Neural progenitor cell (in vitro differentiated cells): Measurements from ENCODE around the gene CEP128.

Experiments
- EZH2 ChIP-seq: fragments of 200-600 bp; sonication (generic); IDR thresholded peaks from 2 replicates; pipeline ENCODE4 v1.6.1; 2017; ENCODE audit warnings: antibody characterized with exemption, mild to moderate bottlenecking, moderate library complexity
- TF ChIP-seq, protein P1 (sequence below): fragments of 200-600 bp; sonication (generic); IDR thresholded peaks from 2 replicates; pipeline ENCODE4 v1.5.1; 2017; ENCODE audit warnings: antibody characterized with exemption, mild to moderate bottlenecking

- TF ChIP-seq, protein P1, sequence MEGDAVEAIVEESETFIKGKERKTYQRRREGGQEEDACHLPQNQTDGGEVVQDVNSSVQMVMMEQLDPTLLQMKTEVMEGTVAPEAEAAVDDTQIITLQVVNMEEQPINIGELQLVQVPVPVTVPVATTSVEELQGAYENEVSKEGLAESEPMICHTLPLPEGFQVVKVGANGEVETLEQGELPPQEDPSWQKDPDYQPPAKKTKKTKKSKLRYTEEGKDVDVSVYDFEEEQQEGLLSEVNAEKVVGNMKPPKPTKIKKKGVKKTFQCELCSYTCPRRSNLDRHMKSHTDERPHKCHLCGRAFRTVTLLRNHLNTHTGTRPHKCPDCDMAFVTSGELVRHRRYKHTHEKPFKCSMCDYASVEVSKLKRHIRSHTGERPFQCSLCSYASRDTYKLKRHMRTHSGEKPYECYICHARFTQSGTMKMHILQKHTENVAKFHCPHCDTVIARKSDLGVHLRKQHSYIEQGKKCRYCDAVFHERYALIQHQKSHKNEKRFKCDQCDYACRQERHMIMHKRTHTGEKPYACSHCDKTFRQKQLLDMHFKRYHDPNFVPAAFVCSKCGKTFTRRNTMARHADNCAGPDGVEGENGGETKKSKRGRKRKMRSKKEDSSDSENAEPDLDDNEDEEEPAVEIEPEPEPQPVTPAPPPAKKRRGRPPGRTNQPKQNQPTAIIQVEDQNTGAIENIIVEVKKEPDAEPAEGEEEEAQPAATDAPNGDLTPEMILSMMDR = no peak
- TF ChIP-seq EZH2 = no peak
Measured at GRCh38 chr14:80523518-80524117, 417.9 kb downstream of the CEP128 start.
